HL-60 (cell line): ENCODE results near the gene CDC26.
A peak's percentile ranks its signal among the peaks of the same experiment; 100 is the strongest.
"Not testable (repeated sequence)": the region's sequence is repeated elsewhere in the genome, so short reads cannot be mapped to it uniquely, and the experiment has no call there.

Source experiments
- DNase-seq, 2 experiments: peaks; one replicate each; pipeline ENCODE4 v3.0.0-alpha.2; 2010 to 2020; ENCODE audit warnings: low read depth in 1 of 2, low spot score in 1 of 2
- H3K27ac ChIP-seq: fragments of 250-450 bp; sonication (Bioruptor Pico); replicated peaks from 2 replicates; pipeline ENCODE4 v1.5.1; 2020; ENCODE audit warnings: mild to moderate bottlenecking, moderate library complexity
- H3K27me3 ChIP-seq: fragments of 250-450 bp; sonication (Bioruptor Pico); 2 replicates; pipeline ENCODE4 v1.5.1; 2021; ENCODE audit warnings: mild to moderate bottlenecking, moderate library complexity; ENCODE audit not compliant: insufficient read depth, poor library complexity, severe bottlenecking
- H3K4me3 ChIP-seq: replicated peaks from 2 replicates; pipeline ENCODE4 v1.5.1; 2011; ENCODE audit warnings: mild to moderate bottlenecking, control low read depth, low read length; ENCODE audit not compliant: insufficient read depth
- GABPA ChIP-seq: IDR thresholded peaks from 2 replicates; pipeline ENCODE4 v1.6.1; 2012; ENCODE audit warnings: low read depth
- POLR2AphosphoS5 ChIP-seq: IDR thresholded peaks from 2 replicates; pipeline ENCODE4 v1.6.1; 2012; ENCODE audit warnings: low read depth
- SPI1 ChIP-seq: IDR thresholded peaks from 2 replicates; pipeline ENCODE4 v1.6.1; 2012; ENCODE audit warnings: low read depth, mild to moderate bottlenecking, borderline replicate concordance
- TF ChIP-seq, protein P1 (sequence below): IDR thresholded peaks from 2 replicates; pipeline ENCODE4 v1.6.1; 2012; ENCODE audit warnings: low read depth; ENCODE audit not compliant: insufficient replicate concordance
- TF ChIP-seq, protein P2 (sequence below): IDR thresholded peaks from one replicate; pipeline ENCODE4 v1.5.1; 2011; ENCODE audit warnings: low read length, control low read depth, inconsistent platforms; ENCODE audit not compliant: insufficient read depth

The CDC26 gene

DNA sequence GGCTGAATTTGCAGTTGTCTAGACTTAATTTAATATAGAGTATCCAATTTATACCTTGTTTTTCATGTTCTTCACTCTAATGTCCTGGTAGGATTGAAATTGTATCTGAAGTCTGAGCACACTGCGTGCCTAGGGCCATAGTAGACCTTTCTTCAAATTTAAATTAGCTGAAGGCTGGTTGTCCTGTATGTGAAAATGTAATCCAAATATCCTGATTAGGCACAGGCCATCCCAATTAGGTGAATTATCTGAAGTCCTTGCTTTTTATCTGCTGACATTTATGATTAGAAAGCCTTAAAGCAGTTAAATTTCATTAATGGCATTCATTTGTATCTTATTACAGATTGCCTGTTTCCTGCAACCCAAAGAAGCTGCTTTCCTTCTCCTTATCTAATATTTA lies 20.4 kb downstream of the CDC26 start:
- H3K4me3 ChIP-seq, result no peak overlapping the region
- no peak for DNase-seq
- no peaks in the 10 kb centered on the region for H3K27me3 ChIP-seq
- TF ChIP-seq, protein P1, sequence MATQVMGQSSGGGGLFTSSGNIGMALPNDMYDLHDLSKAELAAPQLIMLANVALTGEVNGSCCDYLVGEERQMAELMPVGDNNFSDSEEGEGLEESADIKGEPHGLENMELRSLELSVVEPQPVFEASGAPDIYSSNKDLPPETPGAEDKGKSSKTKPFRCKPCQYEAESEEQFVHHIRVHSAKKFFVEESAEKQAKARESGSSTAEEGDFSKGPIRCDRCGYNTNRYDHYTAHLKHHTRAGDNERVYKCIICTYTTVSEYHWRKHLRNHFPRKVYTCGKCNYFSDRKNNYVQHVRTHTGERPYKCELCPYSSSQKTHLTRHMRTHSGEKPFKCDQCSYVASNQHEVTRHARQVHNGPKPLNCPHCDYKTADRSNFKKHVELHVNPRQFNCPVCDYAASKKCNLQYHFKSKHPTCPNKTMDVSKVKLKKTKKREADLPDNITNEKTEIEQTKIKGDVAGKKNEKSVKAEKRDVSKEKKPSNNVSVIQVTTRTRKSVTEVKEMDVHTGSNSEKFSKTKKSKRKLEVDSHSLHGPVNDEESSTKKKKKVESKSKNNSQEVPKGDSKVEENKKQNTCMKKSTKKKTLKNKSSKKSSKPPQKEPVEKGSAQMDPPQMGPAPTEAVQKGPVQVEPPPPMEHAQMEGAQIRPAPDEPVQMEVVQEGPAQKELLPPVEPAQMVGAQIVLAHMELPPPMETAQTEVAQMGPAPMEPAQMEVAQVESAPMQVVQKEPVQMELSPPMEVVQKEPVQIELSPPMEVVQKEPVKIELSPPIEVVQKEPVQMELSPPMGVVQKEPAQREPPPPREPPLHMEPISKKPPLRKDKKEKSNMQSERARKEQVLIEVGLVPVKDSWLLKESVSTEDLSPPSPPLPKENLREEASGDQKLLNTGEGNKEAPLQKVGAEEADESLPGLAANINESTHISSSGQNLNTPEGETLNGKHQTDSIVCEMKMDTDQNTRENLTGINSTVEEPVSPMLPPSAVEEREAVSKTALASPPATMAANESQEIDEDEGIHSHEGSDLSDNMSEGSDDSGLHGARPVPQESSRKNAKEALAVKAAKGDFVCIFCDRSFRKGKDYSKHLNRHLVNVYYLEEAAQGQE, result no peak
- H3K27ac ChIP-seq, result peak overlapping the region; percentile 14; the same call in 1 of the 2 replicates

DNA sequence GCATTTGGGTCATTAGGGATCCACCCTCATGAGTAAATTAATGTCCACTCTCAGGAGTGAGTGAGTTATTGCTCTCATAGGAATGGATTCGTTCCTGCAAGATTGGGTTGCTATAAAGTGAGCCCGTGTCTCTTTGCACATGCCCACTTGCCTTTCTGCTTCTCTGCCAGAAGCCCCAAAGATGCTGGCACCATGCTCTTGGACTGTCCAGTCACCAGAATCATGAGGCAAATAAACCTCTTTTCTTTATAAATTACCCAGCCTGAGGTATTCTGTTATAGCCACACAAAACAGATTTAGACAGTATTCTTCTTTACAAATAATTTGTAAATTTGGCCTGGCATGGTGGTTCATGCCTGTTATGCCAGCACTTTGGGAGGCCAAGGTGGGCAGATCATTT lies 24.6 kb downstream of the CDC26 start:
- no peak for TF ChIP-seq SPI1
- TF ChIP-seq, protein P1, result no peak
- TF ChIP-seq POLR2AphosphoS5, result no peak
- TF ChIP-seq GABPA, result no peak
- TF ChIP-seq, protein P2, sequence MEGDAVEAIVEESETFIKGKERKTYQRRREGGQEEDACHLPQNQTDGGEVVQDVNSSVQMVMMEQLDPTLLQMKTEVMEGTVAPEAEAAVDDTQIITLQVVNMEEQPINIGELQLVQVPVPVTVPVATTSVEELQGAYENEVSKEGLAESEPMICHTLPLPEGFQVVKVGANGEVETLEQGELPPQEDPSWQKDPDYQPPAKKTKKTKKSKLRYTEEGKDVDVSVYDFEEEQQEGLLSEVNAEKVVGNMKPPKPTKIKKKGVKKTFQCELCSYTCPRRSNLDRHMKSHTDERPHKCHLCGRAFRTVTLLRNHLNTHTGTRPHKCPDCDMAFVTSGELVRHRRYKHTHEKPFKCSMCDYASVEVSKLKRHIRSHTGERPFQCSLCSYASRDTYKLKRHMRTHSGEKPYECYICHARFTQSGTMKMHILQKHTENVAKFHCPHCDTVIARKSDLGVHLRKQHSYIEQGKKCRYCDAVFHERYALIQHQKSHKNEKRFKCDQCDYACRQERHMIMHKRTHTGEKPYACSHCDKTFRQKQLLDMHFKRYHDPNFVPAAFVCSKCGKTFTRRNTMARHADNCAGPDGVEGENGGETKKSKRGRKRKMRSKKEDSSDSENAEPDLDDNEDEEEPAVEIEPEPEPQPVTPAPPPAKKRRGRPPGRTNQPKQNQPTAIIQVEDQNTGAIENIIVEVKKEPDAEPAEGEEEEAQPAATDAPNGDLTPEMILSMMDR, result no peak
- no peaks in the 10 kb centered on the region for H3K27me3 ChIP-seq
- no peak overlapping the region for H3K27ac ChIP-seq
- no peak overlapping the region for H3K4me3 ChIP-seq
- no peak for DNase-seq

GRCh38 chr9:113249661-113250060 lies 25.7 kb downstream of the CDC26 start:
- not testable (repeated sequence) for DNase-seq, H3K27ac ChIP-seq, H3K4me3 ChIP-seq, H3K27me3 ChIP-seq

DNA sequence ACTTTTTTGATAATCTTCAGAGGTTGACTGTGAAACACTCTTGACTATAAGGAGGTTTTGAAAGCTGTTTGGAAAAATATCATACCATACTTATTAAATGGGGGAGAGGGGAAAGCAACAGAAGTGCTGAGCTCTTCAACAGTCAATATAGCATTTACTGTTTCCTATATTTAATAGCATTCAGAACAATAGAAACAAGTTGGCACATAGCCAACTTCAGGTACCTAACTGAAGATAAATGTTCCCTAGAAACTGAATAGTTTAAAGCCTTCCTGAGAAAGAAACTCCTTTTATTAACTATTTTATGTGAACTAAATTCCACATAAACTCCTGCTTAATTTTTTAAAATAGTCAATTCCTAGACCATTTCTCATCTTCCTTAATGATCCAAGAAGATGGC lies 27.7 kb downstream of the CDC26 start:
- TF ChIP-seq GABPA (no peak), SPI1 (no peak), POLR2AphosphoS5 (no peak)
- TF ChIP-seq, protein P2, result no peak
- TF ChIP-seq, protein P1, result no peak
- Histone ChIP-seq H3K27ac (no peak overlapping the region), H3K4me3 (no peak overlapping the region), H3K27me3 (no peaks in the 10 kb centered on the region)
- DNase-seq, result no peak
